ENCODE data around the gene GAMT. TPM values are rescaled to one million over a fixed set of nuclear protein-coding genes. Genes with fewer than 3 reads are reported as not detected.

GAMT gene
- total RNA-seq, 1 donor from 2014 or later: 25.5 TPM

Other genes starting within 250 kb of the GAMT start
- 30.4 and 55.0 TPM in 2 replicates for gene SBNO2, start 227.3 kb downstream of the GAMT start, total RNA-seq
- 100 and 131 TPM in 2 replicates for gene STK11, start 195.8 kb downstream of the GAMT start, total RNA-seq
- 2.1 and 2.2 TPM in 2 replicates for gene CBARP, start 163.5 kb downstream of the GAMT start, total RNA-seq
- gene ATP5F1D, start 159.8 kb downstream of the GAMT start, total RNA-seq: 21.4 and 28.9 TPM in 2 replicates
- gene MIDN, start 153.0 kb downstream of the GAMT start, total RNA-seq: 11.4 and 13.4 TPM in 2 replicates
- 99.5 and 247 TPM in 2 replicates for gene CIRBP, start 132.2 kb downstream of the GAMT start, total RNA-seq
- 19.1 and 26.0 TPM in 2 replicates for gene FAM174C, start 126.0 kb downstream of the GAMT start, total RNA-seq
- gene EFNA2, start 115.7 kb downstream of the GAMT start, total RNA-seq: 0.07 TPM in 1 of 2 replicates, not detected in the other
- 51.7 and 68.7 TPM in 2 replicates for gene NDUFS7, start 17.6 kb downstream of the GAMT start, total RNA-seq
- gene DAZAP1, start 6.0 kb upstream of the GAMT start, total RNA-seq: 94.8 and 106 TPM in 2 replicates
- gene RPS15, start 36.9 kb upstream of the GAMT start, total RNA-seq: 343 and 371 TPM in 2 replicates
- 0.04 and 0.26 TPM in 2 replicates for gene APC2, start 48.6 kb upstream of the GAMT start, total RNA-seq
- gene C19orf25, start 77.7 kb upstream of the GAMT start, total RNA-seq: 17.5 and 18.5 TPM in 2 replicates
- gene PCSK4, start 88.8 kb upstream of the GAMT start, total RNA-seq: 0.59 and 0.92 TPM in 2 replicates
- gene REEP6, start 89.6 kb upstream of the GAMT start, total RNA-seq: 0.53 and 0.60 TPM in 2 replicates
- gene ADAMTSL5, start 111.5 kb upstream of the GAMT start, total RNA-seq: 0.04 and 0.07 TPM in 2 replicates
- gene PLK5, start 122.5 kb upstream of the GAMT start, total RNA-seq: not detected in 2 replicates
- gene MEX3D, start 166.8 kb upstream of the GAMT start, total RNA-seq: 90.1 and 97.9 TPM in 2 replicates
- 124 and 158 TPM in 2 replicates for gene MBD3, start 191.3 kb upstream of the GAMT start, total RNA-seq
- gene UQCR11, start 203.9 kb upstream of the GAMT start, total RNA-seq: 81.8 and 81.9 TPM in 2 replicates